Esophagus muscularis mucosa (tissue), 4 donors: ENCODE results near the gene HCFC1R1. TPM values are rescaled to one million over a fixed set of nuclear protein-coding genes. Genes with fewer than 3 reads are reported as not detected.
A peak's percentile ranks its signal among the peaks of the same experiment; 100 is the strongest.

ENCODE experiments used
- DNase-seq: peaks from one replicate; pipeline ENCODE4 v3.0.0-alpha.2; 2017; ENCODE audit errors: extremely low spot score
- H3K27ac ChIP-seq, 4 donors: fragments of 200-600 bp; sonication (generic); replicated peaks in 1 of 4; 1 replicate in 3 of 4; 2 replicates in 1 of 4; pipeline ENCODE4 v1.5.1; 2016 to 2019; ENCODE audit warnings: mild to moderate bottlenecking in 1 of 4
- H3K27me3 ChIP-seq, 4 donors: fragments of 200-600 bp; sonication (generic); one replicate each; pipeline versions ENCODE4 v1.5.1 to v1.6.0; 2016 to 2019
- H3K36me3 ChIP-seq, 4 donors: fragments of 200-600 bp; sonication (generic); one replicate each; pipeline ENCODE4 v1.5.1; 2016 to 2019
- H3K4me1 ChIP-seq, 4 donors: fragments of 200-600 bp; sonication (generic); one replicate each; pipeline ENCODE4 v1.5.1; 2016 to 2019
- H3K4me3 ChIP-seq, 4 donors: fragments of 200-600 bp; sonication (generic); 1 replicate in 2 of 4; 2 replicates in 2 of 4; pipeline ENCODE4 v1.5.1; 2016 to 2019; ENCODE audit warnings: mild to moderate bottlenecking in 4 of 4, moderate library complexity in 1 of 4
- H3K9me3 ChIP-seq, 4 donors: fragments of 200-600 bp; sonication (generic); 1 replicate in 3 of 4; 2 replicates in 1 of 4; pipeline ENCODE4 v1.5.1; 2016 to 2019
- CTCF ChIP-seq, 3 experiments: fragments of 200-600 bp in 2 of 3; fragments of 450-650 bp in 1 of 3; sonication (generic) in 2 of 3; IDR thresholded peaks; one replicate each; pipeline ENCODE4 v1.5.1; 2017 to 2019; ENCODE audit warnings: antibody characterized with exemption in 3 of 3, mild to moderate bottlenecking in 2 of 3, moderate library complexity in 1 of 3
- EP300 ChIP-seq: sonication (generic); formaldehyde crosslinking; IDR thresholded peaks from one replicate; pipeline ENCODE4 v1.6.1; 2017; ENCODE audit warnings: antibody characterized with exemption
- POLR2A ChIP-seq: fragments of 450-650 bp; IDR thresholded peaks from one replicate; pipeline ENCODE4 v1.6.1; 2017; ENCODE audit warnings: antibody characterized with exemption, moderate library complexity, mild to moderate bottlenecking, low read depth
- POLR2AphosphoS5 ChIP-seq, 2 donors: sonication (generic); formaldehyde crosslinking; IDR thresholded peaks; one replicate each; pipeline ENCODE4 v1.6.1; 2017; ENCODE audit warnings: antibody characterized with exemption in 2 of 2
- WGBS: methylation state at CpG from one replicate; pipeline ENCODE4 v1.1.5; 2018; 5-methylcytosine and 5-hydroxymethylcytosine counted together
- intact Hi-C: fragments of 100-400 bp; cut with DNase I; formaldehyde crosslinking; loops from one replicate; pipeline ENCODE4 v1.15.1; 2023
- total RNA-seq, 4 donors: library from RNA; depleted of rRNA; stranded (reverse); fragments of >200 nt; gene quantifications; one replicate each; pipeline versions ENCODE4 v1.1.0 to v1.2.1, GENCODE V29; 2016

HCFC1R1 gene
- total RNA-seq, 4 donors from 2014 or later = 28.8 to 134 (median 72.2) TPM

GRCh38 chr16:3007957-3008689 is 15.6 kb downstream of the HCFC1R1 start:
- H3K27me3 ChIP-seq = peaks cover 0 to 86% (median 23%) of the 10 kb centered on the region in 4 donors
- H3K36me3 ChIP-seq = no peaks in the 10 kb centered on the region
- no peaks in the 10 kb centered on the region for H3K9me3 ChIP-seq
- peak overlapping the region in 1 of 4 donors; percentile 16 for H3K4me3 ChIP-seq
- TF ChIP-seq POLR2A = no peak
- TF ChIP-seq POLR2AphosphoS5 (IDR thresholded peaks at IDR 0.05) = no peak
- TF ChIP-seq EP300 = no peak
- TF ChIP-seq CTCF (IDR thresholded peaks at IDR 0.05) = no peak
- 29% methylated on average over 13 of the region's 17 CpGs for WGBS
- H3K4me1 ChIP-seq = peaks cover 3 to 18% (median 12%) of the 10 kb centered on the region in 4 donors
- intact Hi-C loops = no loop called here
- DNase-seq = no peak
- no peak overlapping the region for H3K27ac ChIP-seq

GRCh38 chr16:3007059-3007956 is 16.4 kb downstream of the HCFC1R1 start:
- Histone ChIP-seq H3K27me3 (peaks cover 0 to 84% (median 17%) of the 10 kb centered on the region in 4 donors), H3K4me1 (peaks cover 3 to 18% (median 12%) of the 10 kb centered on the region in 4 donors), H3K4me3 (peak overlapping the region in 1 of 4 donors; percentile 16), H3K9me3 (no peaks in the 10 kb centered on the region), H3K36me3 (no peaks in the 10 kb centered on the region), H3K27ac (no peak overlapping the region)
- no peak for TF ChIP-seq CTCF (IDR thresholded peaks at IDR 0.05)
- TF ChIP-seq POLR2A = no peak
- TF ChIP-seq EP300 = no peak
- TF ChIP-seq POLR2AphosphoS5 (IDR thresholded peaks at IDR 0.05) = no peak
- WGBS = 53% methylated on average over 10 of the region's 13 CpGs
- DNase-seq = no peak
- intact Hi-C loops = no loop called here

- H3K27me3 ChIP-seq = peaks cover 0 to 75% (median 8%) of the 10 kb centered on the region in 4 donors
- H3K27ac ChIP-seq = no peak overlapping the region
- peak overlapping the region; percentile 38 to 66 (median 42) for H3K4me3 ChIP-seq
- intact Hi-C loops = no loop called here
- H3K4me1 ChIP-seq = peaks cover 3 to 18% (median 12%) of the 10 kb centered on the region in 4 donors
- no peak for DNase-seq
- no peaks in the 10 kb centered on the region for H3K36me3 ChIP-seq
- 8% methylated on average over 21 of the region's 25 CpGs for WGBS
- no peak for TF ChIP-seq EP300
- TF ChIP-seq POLR2A = no peak
- TF ChIP-seq CTCF (IDR thresholded peaks at IDR 0.05) = no peak
- no peak for TF ChIP-seq POLR2AphosphoS5 (IDR thresholded peaks at IDR 0.05)
- H3K9me3 ChIP-seq = no peaks in the 10 kb centered on the region
Observed at GRCh38 chr16:3004781-3005284, 18.9 kb downstream of the HCFC1R1 start.

GRCh38 chr16:3004319-3004718 is 19.4 kb downstream of the HCFC1R1 start:
- Histone ChIP-seq H3K9me3 (no peaks in the 10 kb centered on the region), H3K36me3 (no peaks in the 10 kb centered on the region), H3K27ac (no peak overlapping the region), H3K4me3 (peak overlapping the region; percentile 38 to 66 (median 42)), H3K27me3 (peaks cover 0 to 73% (median 8%) of the 10 kb centered on the region in 4 donors), H3K4me1 (peaks cover 3 to 18% (median 12%) of the 10 kb centered on the region in 4 donors)
- no CpG with 5 or more reads among the region's 67 CpGs for WGBS
- intact Hi-C loops = no loop called here
- TF ChIP-seq CTCF (IDR thresholded peaks at IDR 0.05) (no peak), POLR2A (no peak), EP300 (no peak), POLR2AphosphoS5 (IDR thresholded peaks at IDR 0.05) (no peak)
- DNase-seq = no peak
